Ascending aorta (tissue), 2 donors: Measurements from ENCODE around the gene SLC25A13. TPM values are rescaled to one million over a fixed set of nuclear protein-coding genes. Genes with fewer than 3 reads are reported as not detected.

Experiments
- DNase-seq, 2 donors: peaks; one replicate each; pipeline ENCODE4 v3.0.0-alpha.2; 2019; ENCODE audit warnings: low spot score in 2 of 2
- H3K27ac ChIP-seq, 2 donors: fragments of 200-600 bp; sonication (generic); one replicate each; pipeline ENCODE4 v1.5.1; 2016 to 2017; ENCODE audit warnings: mild to moderate bottlenecking in 1 of 2
- H3K27me3 ChIP-seq: fragments of 200-600 bp; sonication (generic); one replicate; pipeline ENCODE4 v1.5.1; 2017
- H3K36me3 ChIP-seq, 2 donors: fragments of 200-600 bp; sonication (generic); one replicate each; pipeline ENCODE4 v1.5.1; 2016
- H3K4me1 ChIP-seq, 2 donors: fragments of 200-600 bp; sonication (generic); one replicate each; pipeline ENCODE4 v1.5.1; 2016 to 2017; ENCODE audit warnings: mild to moderate bottlenecking in 1 of 2
- H3K4me3 ChIP-seq, 2 donors: fragments of 200-600 bp; sonication (generic); one replicate each; pipeline ENCODE4 v1.5.1; 2016 to 2017; ENCODE audit warnings: mild to moderate bottlenecking in 1 of 2
- H3K9me3 ChIP-seq, 2 donors: fragments of 200-600 bp; sonication (generic); one replicate each; pipeline ENCODE4 v1.5.1; 2016
- intact Hi-C: fragments of 100-400 bp; cut with DNase I; formaldehyde crosslinking; loops from one replicate; pipeline ENCODE4 v1.15.1; 2023
- total RNA-seq: library from RNA; depleted of rRNA; stranded (reverse); fragments of >200 nt; gene quantifications from one replicate; pipeline ENCODE4 v1.1.0, GENCODE V29; 2016
- TF ChIP-seq, protein P1 (sequence below), 3 experiments: fragments of 200-600 bp in 2 of 3; fragments of 450-650 bp in 1 of 3; sonication (generic) in 2 of 3; IDR thresholded peaks; one replicate each; pipeline ENCODE4 v1.5.1; 2016 to 2019; ENCODE audit warnings: antibody characterized with exemption in 3 of 3, mild to moderate bottlenecking in 1 of 3, moderate library complexity in 1 of 3

The SLC25A13 gene
- total RNA-seq, 1 donor from 2014 or later, result 5.6 TPM

DNA sequence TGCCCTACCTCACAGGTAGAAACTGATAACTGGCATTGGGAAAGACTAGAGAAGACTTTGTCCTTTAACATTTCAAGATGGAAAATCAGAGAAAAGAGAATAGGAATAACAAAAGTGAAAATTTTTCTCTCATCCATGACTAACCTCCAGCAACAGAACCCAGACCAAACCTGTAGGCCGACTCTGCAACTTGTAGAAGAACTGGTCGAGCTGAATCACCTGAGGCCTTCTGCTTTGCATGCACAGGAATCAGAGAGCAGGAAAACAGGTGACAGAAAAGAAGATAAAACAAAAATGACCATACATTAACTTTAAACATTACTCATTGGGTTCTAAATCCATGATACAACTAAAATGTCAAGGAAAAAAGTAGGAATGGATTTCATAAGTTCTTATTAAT, 137.1 kb downstream of the SLC25A13 start:
- Histone ChIP-seq H3K4me1 (peaks cover 0 to 7% of the 10 kb centered on the region in 2 donors), H3K9me3 (no peaks in the 10 kb centered on the region), H3K27ac (no peak overlapping the region), H3K27me3 (no peaks in the 10 kb centered on the region), H3K4me3 (no peak overlapping the region), H3K36me3 (peaks cover 25 to 27% of the 10 kb centered on the region in 2 donors)
- TF ChIP-seq, protein P1, sequence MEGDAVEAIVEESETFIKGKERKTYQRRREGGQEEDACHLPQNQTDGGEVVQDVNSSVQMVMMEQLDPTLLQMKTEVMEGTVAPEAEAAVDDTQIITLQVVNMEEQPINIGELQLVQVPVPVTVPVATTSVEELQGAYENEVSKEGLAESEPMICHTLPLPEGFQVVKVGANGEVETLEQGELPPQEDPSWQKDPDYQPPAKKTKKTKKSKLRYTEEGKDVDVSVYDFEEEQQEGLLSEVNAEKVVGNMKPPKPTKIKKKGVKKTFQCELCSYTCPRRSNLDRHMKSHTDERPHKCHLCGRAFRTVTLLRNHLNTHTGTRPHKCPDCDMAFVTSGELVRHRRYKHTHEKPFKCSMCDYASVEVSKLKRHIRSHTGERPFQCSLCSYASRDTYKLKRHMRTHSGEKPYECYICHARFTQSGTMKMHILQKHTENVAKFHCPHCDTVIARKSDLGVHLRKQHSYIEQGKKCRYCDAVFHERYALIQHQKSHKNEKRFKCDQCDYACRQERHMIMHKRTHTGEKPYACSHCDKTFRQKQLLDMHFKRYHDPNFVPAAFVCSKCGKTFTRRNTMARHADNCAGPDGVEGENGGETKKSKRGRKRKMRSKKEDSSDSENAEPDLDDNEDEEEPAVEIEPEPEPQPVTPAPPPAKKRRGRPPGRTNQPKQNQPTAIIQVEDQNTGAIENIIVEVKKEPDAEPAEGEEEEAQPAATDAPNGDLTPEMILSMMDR (IDR thresholded peaks at IDR 0.05), result no peak
- no peak for DNase-seq
- intact Hi-C loops, result no loop called here

DNA sequence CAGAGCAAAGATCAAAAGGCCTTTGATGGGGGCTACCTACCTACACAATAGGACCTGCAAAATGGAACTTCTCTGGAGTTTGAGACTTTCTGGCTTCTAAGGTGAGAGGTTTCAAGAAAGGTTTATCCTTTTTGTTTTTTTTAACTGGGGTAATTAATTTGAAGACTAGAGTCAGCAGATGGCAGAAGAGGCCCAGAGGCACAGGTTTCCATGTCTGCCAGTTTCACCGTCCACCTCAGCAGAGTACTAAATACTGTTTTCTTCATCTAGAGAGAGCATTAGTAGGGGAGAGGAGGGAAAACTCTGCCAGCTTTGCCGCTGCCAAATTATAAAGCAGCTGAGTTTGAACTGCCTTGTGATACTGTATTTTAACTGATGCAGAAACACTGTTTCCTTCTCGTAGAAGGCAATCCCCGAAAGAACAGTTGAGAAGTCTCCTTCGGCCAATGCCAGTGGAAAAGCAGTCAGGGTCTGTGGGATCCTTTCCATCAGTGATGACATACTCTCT, 138.7 kb downstream of the SLC25A13 start:
- H3K27me3 ChIP-seq, result no peaks in the 10 kb centered on the region
- intact Hi-C loops, result no loop called here
- no peak for DNase-seq
- H3K9me3 ChIP-seq, result no peaks in the 10 kb centered on the region
- TF ChIP-seq, protein P1 (IDR thresholded peaks at IDR 0.05), result no peak
- H3K4me3 ChIP-seq, result no peak overlapping the region
- H3K4me1 ChIP-seq, result peaks cover 0 to 6% of the 10 kb centered on the region in 2 donors
- no peak overlapping the region for H3K27ac ChIP-seq
- H3K36me3 ChIP-seq, result peaks cover 25 to 37% of the 10 kb centered on the region in 2 donors

DNA sequence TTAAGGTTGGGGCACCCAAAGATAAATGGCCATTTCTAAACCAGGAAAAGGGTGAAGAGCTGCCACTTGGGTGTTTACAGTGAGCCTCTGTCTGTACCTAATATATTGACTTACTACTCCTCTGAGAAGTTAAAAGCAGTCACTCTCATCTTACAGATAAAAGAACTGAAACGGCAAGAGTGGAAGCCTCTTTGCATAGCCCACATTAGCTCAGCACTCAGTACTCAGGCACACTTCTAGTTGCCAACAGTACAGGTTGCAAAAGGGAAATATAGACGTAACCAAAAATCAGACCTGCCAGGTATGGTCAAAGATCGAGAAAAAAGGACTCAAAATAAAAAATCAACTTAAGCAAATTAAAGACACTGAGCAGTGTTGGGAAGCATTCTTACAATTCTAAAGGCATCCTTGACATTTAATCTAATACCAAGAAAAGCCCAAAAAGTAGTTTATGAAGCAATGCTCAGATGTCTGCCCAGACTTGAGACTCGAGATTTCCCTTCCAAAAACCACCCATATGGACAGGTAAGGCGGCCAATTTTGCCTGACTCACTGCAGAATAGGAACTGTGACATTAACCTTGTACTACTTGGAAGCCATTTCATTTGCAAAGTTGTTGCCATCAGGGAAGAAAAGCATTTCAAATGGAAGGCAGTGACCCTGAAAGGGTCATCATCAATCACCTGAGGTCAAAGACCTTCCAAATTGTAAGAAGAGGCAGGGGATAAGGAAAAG, 139.3 kb downstream of the SLC25A13 start:
- no peaks in the 10 kb centered on the region for H3K27me3 ChIP-seq
- intact Hi-C loops, result no loop called here
- peaks cover 25 to 43% of the 10 kb centered on the region in 2 donors for H3K36me3 ChIP-seq

DNA sequence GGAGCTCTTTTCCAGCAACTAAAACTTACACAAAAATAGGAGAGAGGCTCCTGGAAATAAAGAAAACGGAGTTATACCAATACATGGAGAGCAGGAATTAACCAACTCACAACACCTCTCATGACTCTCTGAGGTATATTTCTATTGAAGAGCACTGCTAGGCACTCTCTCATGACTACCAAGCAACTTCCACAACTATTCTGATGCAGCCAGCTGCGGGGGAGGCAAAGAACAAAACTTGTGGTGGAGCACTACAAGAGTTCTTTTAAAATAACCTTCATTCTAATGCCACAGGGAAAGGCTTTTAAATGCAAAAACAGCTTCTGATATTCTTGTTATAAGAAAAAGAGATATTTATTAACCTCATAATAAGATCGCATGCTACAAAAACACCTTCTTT, 140.7 kb downstream of the SLC25A13 start:
- Histone ChIP-seq H3K4me1 (no peaks in the 10 kb centered on the region), H3K27ac (no peak overlapping the region), H3K36me3 (peaks cover 25 to 51% of the 10 kb centered on the region in 2 donors), H3K4me3 (no peak overlapping the region), H3K9me3 (no peaks in the 10 kb centered on the region), H3K27me3 (no peaks in the 10 kb centered on the region)
- TF ChIP-seq, protein P1 (IDR thresholded peaks at IDR 0.05), result no peak
- intact Hi-C loops, result no loop called here
- no peak for DNase-seq

More for the DNA sequence above, 139.3 kb downstream of the SLC25A13 start:
- no peak overlapping the region for H3K27ac ChIP-seq
- no peak overlapping the region for H3K4me3 ChIP-seq
- no peaks in the 10 kb centered on the region for H3K9me3 ChIP-seq
- H3K4me1 ChIP-seq, result no peaks in the 10 kb centered on the region
- no peak for DNase-seq
- TF ChIP-seq, protein P1 (IDR thresholded peaks at IDR 0.05), result no peak

DNA sequence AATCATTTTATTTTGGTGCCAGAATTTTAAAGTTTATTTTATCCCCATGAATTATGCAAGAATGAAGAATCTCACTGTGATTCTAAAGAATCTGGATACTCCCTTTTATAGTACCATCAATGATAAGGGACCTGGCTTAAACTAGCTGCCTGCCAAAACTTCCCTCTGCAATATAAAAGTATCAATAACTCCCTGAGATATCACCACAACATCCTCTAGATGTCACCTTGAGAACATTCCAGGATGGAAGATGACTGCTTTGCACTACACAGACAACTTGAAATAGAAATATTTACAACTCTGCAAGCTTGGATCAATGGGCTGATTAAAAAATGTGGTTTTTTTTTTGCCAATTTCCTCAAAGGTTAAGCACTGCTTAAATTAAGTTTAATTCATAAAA, 142.1 kb downstream of the SLC25A13 start:
- Histone ChIP-seq H3K4me3 (no peak overlapping the region), H3K27me3 (no peaks in the 10 kb centered on the region), H3K27ac (no peak overlapping the region), H3K9me3 (no peaks in the 10 kb centered on the region), H3K36me3 (peaks cover 17 to 49% of the 10 kb centered on the region in 2 donors), H3K4me1 (no peaks in the 10 kb centered on the region)
- no peak for DNase-seq
- intact Hi-C loops, result no loop called here
- TF ChIP-seq, protein P1 (IDR thresholded peaks at IDR 0.05), result no peak
